Thyroid gland (tissue), 4 donors: ENCODE results near the gene MRNIP.

Experiments used
- CTCF ChIP-seq, 6 experiments: fragments of 200-600 bp in 3 of 6; fragments of 450-650 bp in 3 of 6; sonication (generic) in 3 of 6; IDR thresholded peaks; one replicate each; pipeline ENCODE4 v1.5.1; 2016 to 2019; ENCODE audit warnings: antibody characterized with exemption in 6 of 6, mild to moderate bottlenecking in 2 of 6, inconsistent platforms in 1 of 6, moderate library complexity in 1 of 6
- POLR2A ChIP-seq, 2 donors: fragments of 450-650 bp; IDR thresholded peaks; one replicate each; pipeline ENCODE4 v1.6.1; 2017; ENCODE audit warnings: antibody characterized with exemption in 2 of 2, mild to moderate bottlenecking in 2 of 2, moderate library complexity in 1 of 2

- TF ChIP-seq CTCF (IDR thresholded peaks at IDR 0.05) (no peak), POLR2A (IDR thresholded peaks at IDR 0.05) (no peak)
Observed at GRCh38 chr5:179869641-179870402, 11.2 kb upstream of the MRNIP start.
